Neural cell (in vitro differentiated cells): ENCODE results near the gene STX1B.

Experiments used
- CTCF ChIP-seq: fragments of 450-650 bp; IDR thresholded peaks from 2 replicates; pipeline ENCODE4 v1.5.1; 2014; ENCODE audit warnings: antibody characterized with exemption, mild to moderate bottlenecking, moderate library complexity; ENCODE audit not compliant: poor library complexity, severe bottlenecking
- EP300 ChIP-seq: fragments of 450-650 bp; conservative IDR thresholded peaks from 2 replicates; pipeline ENCODE4 v1.6.1; 2014; ENCODE audit warnings: antibody characterized with exemption, mild to moderate bottlenecking, moderate library complexity; ENCODE audit not compliant: poor library complexity, severe bottlenecking
- EZH2 ChIP-seq: fragments of 200-600, 300-800 bp; shearing (Covaris generic), sonication (generic); IDR thresholded peaks from 2 replicates; pipeline ENCODE4 v1.6.1; 2014; ENCODE audit warnings: antibody characterized with exemption, low read length, borderline replicate concordance, mild to moderate bottlenecking; ENCODE audit not compliant: insufficient read depth, poor library complexity, severe bottlenecking
- MXI1 ChIP-seq: fragments of 450-650 bp; conservative IDR thresholded peaks from 2 replicates; pipeline ENCODE4 v1.6.1; 2014; ENCODE audit warnings: antibody characterized with exemption, mild to moderate bottlenecking; ENCODE audit not compliant: poor library complexity, severe bottlenecking
- POLR2AphosphoS5 ChIP-seq: IDR thresholded peaks from 2 replicates; pipeline ENCODE4 v1.6.1; 2012
- RAD21 ChIP-seq: fragments of 450-650 bp; conservative IDR thresholded peaks from 2 replicates; pipeline ENCODE4 v1.6.1; 2014; ENCODE audit warnings: antibody characterized with exemption, mild to moderate bottlenecking, moderate library complexity
- REST ChIP-seq: IDR thresholded peaks from 2 replicates; pipeline ENCODE4 v1.6.1; 2012; ENCODE audit warnings: borderline replicate concordance
- SMC3 ChIP-seq: fragments of 450-650 bp; conservative IDR thresholded peaks from 2 replicates; pipeline ENCODE4 v1.6.1; 2014; ENCODE audit warnings: antibody characterized with exemption, mild to moderate bottlenecking, moderate library complexity; ENCODE audit not compliant: poor library complexity
- TAF1 ChIP-seq: IDR thresholded peaks from 2 replicates; pipeline ENCODE4 v1.6.1; 2012; ENCODE audit warnings: low read depth

GRCh38 chr16:31025339-31025738, 14.9 kb upstream of the STX1B start:
- no peak for TF ChIP-seq CTCF
- TF ChIP-seq TAF1 = no peak
- TF ChIP-seq POLR2AphosphoS5 = no peak
- no peak for TF ChIP-seq EZH2
- TF ChIP-seq RAD21 = no peak
- no peak for TF ChIP-seq REST
- no peak for TF ChIP-seq EP300
- no peak for TF ChIP-seq MXI1
- TF ChIP-seq SMC3 = no peak
